HG03159 (cell line): Measurements from ENCODE around the gene MAPKAPK3.

Experiments used
- ATAC-seq: cut with Tn5 transposase; IDR thresholded peaks from one replicate; pipeline ENCODE4 v1.9.1; 2021; ENCODE audit warnings: mild to moderate bottlenecking, moderate library complexity; ENCODE audit not compliant: unreplicated experiment

Gene MAPKAPK3

DNA sequence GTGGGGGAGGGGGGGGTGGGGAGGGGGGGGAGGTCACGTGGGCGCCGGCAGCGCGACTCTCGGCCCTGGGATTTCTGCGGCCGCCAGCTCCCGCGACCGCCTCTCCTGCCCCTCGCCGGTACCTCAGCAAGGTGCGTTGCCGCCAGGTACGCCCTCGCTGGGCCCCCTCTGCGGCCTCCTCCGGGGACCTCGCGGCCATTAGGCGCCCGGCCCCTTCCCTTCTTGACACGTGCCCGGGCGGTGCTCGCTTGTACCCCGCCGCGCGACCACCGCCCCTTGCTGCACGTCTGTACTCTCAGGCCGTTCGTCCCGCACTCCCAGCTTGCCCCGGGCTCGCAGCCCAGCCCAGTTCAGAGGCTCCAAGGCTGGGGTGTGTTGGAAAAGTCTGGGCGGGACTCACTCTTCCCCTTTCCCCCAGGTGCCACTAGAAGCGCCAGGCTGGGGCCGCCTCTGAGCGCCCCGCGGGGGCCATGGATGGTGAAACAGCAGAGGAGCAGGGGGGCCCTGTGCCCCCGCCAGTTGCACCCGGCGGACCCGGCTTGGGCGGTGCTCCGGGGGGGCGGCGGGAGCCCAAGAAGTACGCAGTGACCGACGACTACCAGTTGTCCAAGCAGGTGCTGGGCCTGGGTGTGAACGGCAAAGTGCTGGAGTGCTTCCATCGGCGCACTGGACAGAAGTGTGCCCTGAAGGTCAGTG, at the start of gene MAPKAPK3:
Gene MAPKAPK3 (plus strand): TSS at position 56 of the 696 bp plus-strand sequence. CDS start 415 bp downstream, at position 471.
- no peak for ATAC-seq

DNA sequence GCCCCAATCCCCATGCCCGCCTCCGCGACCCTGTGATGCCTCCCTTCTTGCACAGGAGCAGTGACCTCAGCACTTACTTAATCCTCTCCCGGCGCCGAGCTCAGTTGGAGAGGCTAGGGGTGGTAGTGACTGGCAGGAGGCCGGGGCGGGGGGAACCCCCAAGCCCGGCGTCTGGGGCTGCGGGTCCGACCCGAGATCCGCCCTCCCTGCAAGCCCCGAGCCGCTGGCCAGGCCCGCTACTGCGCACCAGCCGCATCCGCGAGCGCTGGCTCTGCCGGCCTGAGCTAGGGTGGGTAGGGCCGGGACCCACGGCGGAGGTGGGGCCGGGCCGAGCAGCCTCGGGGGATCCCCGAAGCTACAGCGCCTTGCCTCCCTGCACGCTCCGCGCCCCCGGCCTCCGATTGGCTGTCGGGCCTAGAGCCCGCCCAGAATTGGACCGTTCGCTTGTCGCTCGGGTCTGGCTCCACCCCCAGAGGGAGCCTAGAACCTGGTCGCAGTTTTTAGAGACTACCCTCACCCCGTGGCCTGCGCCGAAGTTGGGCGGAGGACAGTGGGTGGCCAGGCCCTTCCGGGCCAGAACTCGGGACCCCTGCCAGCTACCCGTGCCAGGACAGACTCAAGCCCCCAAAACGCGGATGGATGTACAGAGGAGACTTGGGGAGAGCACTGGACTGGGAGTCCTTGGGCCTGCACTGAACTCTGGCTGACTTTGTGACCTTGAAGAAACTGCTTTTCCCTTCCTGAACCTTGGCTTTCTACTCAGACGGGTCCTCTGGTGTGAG, 49.4 kb upstream of the MAPKAPK3 start, which contains the start of gene C3orf18:
Gene C3orf18 (minus strand): TSS at position 362 of the 782 bp plus-strand sequence. CDS start 2,048 bp downstream, outside the sequence.
- ATAC-seq: peak; percentile 75

GRCh38 chr3:50568947-50569749, 47.8 kb upstream of the MAPKAPK3 start, which contains the start of gene HEMK1:
Gene HEMK1, plus strand, starts transcription at chr3:50569522. Its CDS starts 1,583 bp downstream, at chr3:50571105.
- ATAC-seq: peak; percentile 66

- no peak for ATAC-seq
Measured at GRCh38 chr3:50570508-50571279, 46.3 kb upstream of the MAPKAPK3 start.

- no peak for ATAC-seq
Measured at GRCh38 chr3:50571486-50571885, 45.5 kb upstream of the MAPKAPK3 start.

DNA sequence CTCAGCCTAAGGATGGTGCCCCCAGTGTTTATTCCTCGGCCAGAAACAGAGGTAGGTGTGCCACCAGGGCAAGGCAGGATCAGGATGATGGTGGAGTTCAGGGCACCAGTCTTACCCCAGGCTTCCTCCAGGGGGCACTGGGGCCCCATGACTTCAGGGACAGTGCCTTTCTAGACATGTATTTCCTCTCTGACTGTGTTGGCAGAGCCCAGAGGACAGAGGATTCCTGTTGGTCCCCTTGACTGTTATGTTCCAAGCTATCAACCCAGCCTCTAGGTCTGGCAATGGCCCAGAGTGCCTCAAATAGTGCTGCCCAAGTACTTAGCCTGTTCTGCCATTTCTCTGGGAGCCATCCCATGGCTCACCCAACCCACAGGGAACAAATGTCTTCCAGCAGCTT, 44.8 kb upstream of the MAPKAPK3 start:
- ATAC-seq: peak; percentile 29

DNA sequence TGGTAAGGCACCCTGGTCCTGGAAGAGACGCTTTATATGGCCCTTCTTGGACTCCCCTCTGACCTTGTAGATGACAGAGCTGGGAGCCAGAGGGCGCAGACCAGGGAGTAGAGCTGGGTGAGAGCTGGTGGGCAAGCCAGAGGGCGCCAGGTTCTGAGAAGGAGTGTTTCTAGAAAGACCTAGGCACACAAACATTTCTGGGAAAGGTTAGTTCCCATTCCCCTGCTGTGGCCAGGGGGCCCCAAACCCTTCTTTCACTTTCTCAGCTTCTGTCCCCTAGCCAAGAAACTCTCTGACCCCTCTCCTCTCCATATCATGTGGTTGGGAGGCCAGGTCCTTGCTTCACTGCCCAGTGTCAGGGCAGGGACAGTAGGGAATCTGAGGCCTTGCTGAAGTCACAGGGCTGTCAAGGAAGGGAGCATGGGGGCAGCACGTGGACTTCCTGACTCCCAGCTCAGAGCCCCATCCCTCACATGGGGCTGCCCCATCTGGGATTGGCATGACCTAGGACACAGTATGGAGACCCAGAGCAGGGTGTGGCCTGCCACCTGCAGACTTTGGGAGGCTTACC, 44.1 kb upstream of the MAPKAPK3 start:
- ATAC-seq: no peak

DNA sequence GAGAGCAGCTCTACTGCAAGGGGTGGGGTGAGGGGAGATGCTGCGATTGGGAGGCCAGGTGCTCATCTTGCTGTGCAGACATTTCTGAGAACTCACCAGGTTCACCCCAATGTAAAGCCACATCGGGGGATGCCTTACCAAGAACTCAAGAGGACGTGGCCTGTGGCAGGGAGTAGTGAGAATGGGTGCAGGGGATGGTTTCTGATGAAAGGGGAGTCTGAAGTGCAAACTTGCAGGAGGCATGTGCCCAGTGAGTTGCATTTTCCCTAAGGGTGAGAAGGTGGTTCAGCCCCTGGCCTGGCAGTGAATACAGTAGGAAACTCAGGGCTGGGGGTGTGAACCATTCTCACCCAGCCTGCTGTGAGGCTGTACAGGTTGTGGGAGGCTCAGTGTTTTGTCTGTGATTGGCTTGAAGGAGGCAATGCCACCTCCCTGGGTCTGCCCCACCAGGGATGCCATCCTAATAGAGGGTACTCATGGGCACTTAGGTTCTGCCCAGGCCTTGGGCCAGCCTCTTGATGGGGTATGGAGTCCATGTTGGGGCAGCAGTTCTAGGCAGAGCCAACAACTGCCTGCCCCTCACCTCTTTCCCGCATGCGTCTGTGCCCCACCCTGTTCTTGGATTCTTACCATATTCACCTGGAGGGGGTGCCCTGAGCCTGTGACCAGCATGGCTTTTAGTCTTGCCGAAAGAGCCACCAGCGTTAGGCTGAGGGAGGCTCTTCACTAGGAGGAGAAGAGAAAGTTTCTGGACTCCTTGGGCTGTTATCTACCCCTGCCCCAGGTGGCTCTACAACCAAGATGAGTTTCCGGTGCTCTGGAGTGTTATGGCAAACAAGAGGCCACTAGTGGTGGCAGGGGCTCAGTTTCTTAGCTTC, 43.1 kb upstream of the MAPKAPK3 start:
- no peak for ATAC-seq

DNA sequence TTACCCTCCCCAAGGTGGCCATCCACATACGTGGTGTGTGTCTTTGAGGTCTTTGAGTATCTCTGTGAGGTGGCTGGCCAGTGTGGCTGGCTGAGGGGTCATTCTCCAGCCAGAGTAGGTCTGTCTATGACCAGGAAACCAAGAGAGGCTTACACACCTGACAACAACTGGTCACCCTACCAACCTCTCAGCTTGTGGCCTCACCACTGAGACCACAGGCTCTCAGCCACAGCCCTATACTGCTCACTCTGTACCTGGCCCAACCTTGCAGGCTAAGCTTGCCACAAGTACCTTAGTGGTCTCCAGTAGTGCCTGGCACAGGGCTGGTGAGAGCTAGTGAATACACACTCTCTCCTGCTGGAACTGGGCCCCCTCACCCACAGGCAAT, 42.5 kb upstream of the MAPKAPK3 start:
- no peak for ATAC-seq

DNA sequence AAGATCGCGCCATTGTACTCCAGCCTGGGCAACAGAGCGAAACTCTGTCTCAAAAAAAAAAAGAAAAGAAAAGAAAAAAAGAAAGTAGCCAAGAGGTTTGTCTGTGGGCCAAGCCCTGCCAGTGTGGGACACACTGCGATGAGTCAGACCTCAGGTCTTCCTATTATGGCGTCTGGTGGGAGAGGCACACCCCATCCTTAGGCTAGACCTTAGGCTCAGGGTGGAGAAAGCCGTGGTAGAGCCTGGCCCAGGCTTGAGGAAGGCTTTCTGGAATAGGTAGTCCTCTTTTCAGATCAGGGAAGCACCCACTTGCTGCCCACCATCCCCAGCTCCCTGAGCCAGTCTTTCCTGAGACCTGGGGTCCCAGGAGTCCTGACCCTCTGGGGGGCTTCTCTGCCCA, 41.6 kb upstream of the MAPKAPK3 start:
- ATAC-seq: no peak

GRCh38 chr3:50577348-50577747, 39.6 kb upstream of the MAPKAPK3 start:
- no peak for ATAC-seq

GRCh38 chr3:50580683-50581458, 36.1 kb upstream of the MAPKAPK3 start:
- ATAC-seq: no peak

- no peak for ATAC-seq
Measured at GRCh38 chr3:50581459-50581842, 35.5 kb upstream of the MAPKAPK3 start.

GRCh38 chr3:50582083-50582482, 34.9 kb upstream of the MAPKAPK3 start:
- no peak for ATAC-seq

DNA sequence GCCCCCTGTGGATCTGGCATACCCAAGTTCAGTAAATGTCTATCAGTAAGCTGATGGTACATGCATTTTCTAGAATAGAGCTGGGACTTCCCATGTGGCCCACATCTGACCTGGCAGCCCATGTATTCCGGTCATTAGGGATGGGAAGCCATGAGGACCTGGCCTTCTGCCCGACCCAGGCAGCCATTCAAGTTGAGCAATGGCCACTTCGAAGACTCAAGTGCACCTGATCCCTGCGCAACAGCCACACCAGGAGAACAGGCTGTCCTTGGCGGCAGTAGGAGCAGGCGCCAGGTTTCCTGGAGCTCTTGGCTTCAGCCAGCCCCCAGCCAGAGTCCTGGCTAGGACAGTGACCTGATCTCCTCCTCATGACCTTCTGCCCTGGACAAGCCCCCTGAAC, 33.1 kb upstream of the MAPKAPK3 start:
- no peak for ATAC-seq

- no peak for ATAC-seq
Measured at GRCh38 chr3:50584391-50584790, 32.6 kb upstream of the MAPKAPK3 start.

DNA sequence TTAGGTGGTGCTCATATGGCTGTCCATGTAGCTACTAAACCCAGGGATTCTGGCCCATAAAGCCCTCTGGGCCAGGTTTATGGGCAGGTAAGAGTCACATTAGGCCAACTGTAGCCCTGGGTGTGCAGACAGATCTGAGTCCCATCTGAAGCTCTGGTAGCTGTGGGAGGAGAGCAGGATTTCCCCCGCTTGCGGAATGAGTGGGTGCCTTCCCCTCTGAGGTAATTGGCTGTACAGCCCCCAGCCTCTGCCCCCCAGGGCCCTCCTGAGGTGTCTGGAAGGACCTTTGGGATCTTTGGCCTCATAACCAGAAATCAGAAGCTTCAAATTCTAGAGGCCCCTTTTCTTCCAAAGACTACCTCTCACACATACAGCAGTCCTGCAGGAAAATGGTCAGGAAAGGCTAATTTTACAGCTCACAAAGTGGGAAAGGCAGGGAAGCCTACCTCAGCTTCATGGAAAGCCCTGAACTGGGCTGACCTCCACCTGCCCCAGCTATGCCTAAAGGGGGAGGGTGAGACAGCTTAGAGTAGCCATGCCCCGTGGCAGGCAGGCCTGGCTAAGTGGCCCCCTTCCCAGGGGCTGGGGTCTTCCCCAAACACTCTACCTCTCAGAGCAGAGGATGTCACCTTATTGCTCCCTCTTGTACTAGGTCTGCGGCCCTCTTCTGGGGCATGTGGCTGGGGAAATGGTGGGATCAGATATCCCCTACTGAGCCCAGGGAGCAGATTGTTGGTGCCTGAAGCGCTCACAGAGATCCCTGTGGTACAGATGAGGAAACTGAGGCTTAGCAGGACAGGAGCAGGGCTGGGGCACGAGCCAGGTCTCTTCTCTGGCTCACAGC, 30.8 kb upstream of the MAPKAPK3 start:
- ATAC-seq: no peak

DNA sequence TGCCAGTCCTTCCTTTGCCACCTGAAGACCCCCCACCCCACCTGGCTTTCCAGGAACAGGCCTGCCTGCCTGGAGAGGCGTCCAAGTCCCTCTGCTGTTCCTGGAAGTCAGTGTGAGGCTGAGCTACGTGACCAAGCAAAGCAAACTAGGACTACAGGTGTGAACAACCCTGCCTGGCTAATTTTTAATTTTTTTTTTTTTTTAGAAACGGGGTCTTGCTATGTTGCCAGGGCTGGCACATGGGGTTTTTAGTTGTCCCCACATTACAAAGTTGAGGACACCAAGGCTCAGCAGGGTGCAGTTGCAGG, 30.2 kb upstream of the MAPKAPK3 start:
- no peak for ATAC-seq
